ENCODE results near the gene CLK3. TPM values are rescaled to one million over a fixed set of nuclear protein-coding genes. Genes with fewer than 3 reads are reported as not detected.

CLK3 gene
- polyA plus RNA-seq, 4 donors, result 47.8 to 84.5 (median 67.0) TPM

- no peak for DNase-seq
- Histone ChIP-seq H3K27ac (ENCODE audit: low read depth in 1 of 3, low read length in 2 of 3) (no peak overlapping the region), H3K4me3 (ENCODE audit: low read depth in 1 of 3, low read length in 3 of 3) (no peak overlapping the region), H3K36me3 (ENCODE audit: control insufficient read depth in 3 of 3, insufficient read depth in 2 of 3, low read depth in 1 of 3, low read length in 3 of 3) (peaks cover 0 to 17% (median 0%) of the 10 kb centered on the region in 3 donors), H3K9me3 (ENCODE audit: control insufficient read depth in 2 of 2, insufficient read depth in 1 of 2, low read depth in 1 of 2, low read length in 1 of 2) (no peaks in the 10 kb centered on the region), H3K27me3 (ENCODE audit: control insufficient read depth in 3 of 3, insufficient read depth in 3 of 3, low read length in 3 of 3) (no peaks in the 10 kb centered on the region), H3K4me1 (ENCODE audit: control insufficient read depth in 3 of 3, insufficient read depth in 2 of 3, low read depth in 1 of 3, low read length in 2 of 3) (no peaks in the 10 kb centered on the region)
- WGBS, 3 donors, result 94% methylated on average over 7 of the region's 7 CpGs
- FAIRE-seq, result no peak
These were observed 61.2 kb downstream of the CLK3 start for GRCh38 chr15:74676801-74677200.

Other genes with a start within 250 kb of the CLK3 start
- 1 to 10 TPM in 1 of 4 donors, under 1 TPM in 3; 0.54 to 2.7 (median 0.73) TPM for gene CYP11A1, start 248.2 kb upstream of the CLK3 start, polyA plus RNA-seq
- 1 to 10 TPM in 2 of 4 donors, under 1 TPM in 2; 0.45 to 4.3 (median 1.6) TPM for gene SEMA7A, start 181.9 kb upstream of the CLK3 start, polyA plus RNA-seq
- gene UBL7, start 154.7 kb upstream of the CLK3 start, polyA plus RNA-seq, result 10 to 100 TPM; 33.3 to 51.7 (median 41.1) TPM
- gene ARID3B, start 74.6 kb upstream of the CLK3 start, polyA plus RNA-seq, result 10 to 100 TPM in 1 of 4 donors, 1 to 10 TPM in 3; 4.0 to 11.3 (median 5.4) TPM
- 10 to 100 TPM; 13.5 to 29.2 (median 21.2) TPM for gene EDC3, start 80.2 kb downstream of the CLK3 start, polyA plus RNA-seq
- gene CYP1A1, start 109.7 kb downstream of the CLK3 start, polyA plus RNA-seq, result 10 to 100 TPM in 1 of 4 donors, under 1 TPM in 2, not detected in 1; 0.04 to 13.2 (median 0.66) TPM
- not detected for gene CYP1A2, start 133.0 kb downstream of the CLK3 start, polyA plus RNA-seq
- 10 to 100 TPM; 39.4 to 76.8 (median 53.2) TPM for gene CSK, start 166.2 kb downstream of the CLK3 start, polyA plus RNA-seq
- under 1 TPM in 1 of 4 donors, not detected in 3; 0.46 TPM for gene LMAN1L, start 197.0 kb downstream of the CLK3 start, polyA plus RNA-seq
- gene CPLX3, start 210.8 kb downstream of the CLK3 start, polyA plus RNA-seq, result 1 to 10 TPM in 1 of 4 donors, not detected in 3; 1.1 TPM
- gene ULK3, start 227.3 kb downstream of the CLK3 start, polyA plus RNA-seq, result 100 to 1,000 TPM in 1 of 4 donors, 10 to 100 TPM in 3; 38.2 to 111 (median 81.1) TPM

Data from small intestine (tissue), 7 donors.